ENCODE data around the gene TIMM17B.
A peak's percentile ranks its signal among the peaks of the same experiment; 100 is the strongest.

The TIMM17B gene

GRCh38 chrX:48897625-48898306 lies at the start of gene TIMM17B, which contains the start of gene PQBP1:
TSS of gene TIMM17B (minus strand) at chrX:48897768. CDS start at chrX:48897749, 19 bp downstream.
TSS of gene PQBP1 (plus strand) at chrX:48897930. CDS start at chrX:48898510, 580 bp downstream.
- H3K4me3 ChIP-seq (ENCODE audit: low read depth, low read length): peak within 1 kb of the TSS; percentile 81

GRCh38 chrX:48945517-48946348 lies 48.2 kb upstream of the TIMM17B start:
- no peak overlapping the region for H3K4me3 ChIP-seq (ENCODE audit: low read depth, low read length)

- no peak overlapping the region for H3K4me3 ChIP-seq (ENCODE audit: low read depth, low read length)
These were observed 45.3 kb upstream of the TIMM17B start for GRCh38 chrX:48942895-48943294.

GRCh38 chrX:48940404-48940955 lies 42.9 kb upstream of the TIMM17B start:
- H3K4me3 ChIP-seq (ENCODE audit: low read depth, low read length): no peak overlapping the region

GRCh38 chrX:48939524-48940228 lies 42.1 kb upstream of the TIMM17B start:
- no peak overlapping the region for H3K4me3 ChIP-seq (ENCODE audit: low read depth, low read length)

- H3K4me3 ChIP-seq (ENCODE audit: low read depth, low read length): no peak overlapping the region
These were observed 41.3 kb upstream of the TIMM17B start for GRCh38 chrX:48938721-48939425.

GRCh38 chrX:48937054-48937907 lies 39.7 kb upstream of the TIMM17B start:
- H3K4me3 ChIP-seq (ENCODE audit: low read depth, low read length): no peak overlapping the region

GRCh38 chrX:48936429-48937053 lies 39.0 kb upstream of the TIMM17B start:
- H3K4me3 ChIP-seq (ENCODE audit: low read depth, low read length): no peak overlapping the region

GRCh38 chrX:48935301-48935670 lies 37.7 kb upstream of the TIMM17B start:
- H3K4me3 ChIP-seq (ENCODE audit: low read depth, low read length): no peak overlapping the region

GRCh38 chrX:48934581-48935300 lies 37.2 kb upstream of the TIMM17B start:
- no peak overlapping the region for H3K4me3 ChIP-seq (ENCODE audit: low read depth, low read length)

- H3K4me3 ChIP-seq (ENCODE audit: low read depth, low read length): no peak overlapping the region
These were observed 36.2 kb upstream of the TIMM17B start for GRCh38 chrX:48933757-48934156.

- no peak overlapping the region for H3K4me3 ChIP-seq (ENCODE audit: low read depth, low read length)
These were observed 30.3 kb upstream of the TIMM17B start for GRCh38 chrX:48927736-48928382.

GRCh38 chrX:48927123-48927522 lies 29.6 kb upstream of the TIMM17B start:
- no peak overlapping the region for H3K4me3 ChIP-seq (ENCODE audit: low read depth, low read length)

- no peak overlapping the region for H3K4me3 ChIP-seq (ENCODE audit: low read depth, low read length)
These were observed 26.7 kb upstream of the TIMM17B start for GRCh38 chrX:48924270-48924669.

- no peak overlapping the region for H3K4me3 ChIP-seq (ENCODE audit: low read depth, low read length)
These were observed 26.2 kb upstream of the TIMM17B start for GRCh38 chrX:48923771-48924170.

GRCh38 chrX:48920718-48921104 lies 23.1 kb upstream of the TIMM17B start:
- H3K4me3 ChIP-seq (ENCODE audit: low read depth, low read length): no peak overlapping the region

- peak overlapping the region; percentile 33 for H3K4me3 ChIP-seq (ENCODE audit: low read depth, low read length)
These were observed 22.6 kb upstream of the TIMM17B start for GRCh38 chrX:48919947-48920717.
